ENCODE measurements around the gene ZFYVE9.
A peak's percentile ranks its signal among the peaks of the same experiment; 100 is the strongest.
"Not testable (repeated sequence)": the region's sequence is repeated elsewhere in the genome, so short reads cannot be mapped to it uniquely, and the experiment has no call there.

ZFYVE9 gene, protein sequence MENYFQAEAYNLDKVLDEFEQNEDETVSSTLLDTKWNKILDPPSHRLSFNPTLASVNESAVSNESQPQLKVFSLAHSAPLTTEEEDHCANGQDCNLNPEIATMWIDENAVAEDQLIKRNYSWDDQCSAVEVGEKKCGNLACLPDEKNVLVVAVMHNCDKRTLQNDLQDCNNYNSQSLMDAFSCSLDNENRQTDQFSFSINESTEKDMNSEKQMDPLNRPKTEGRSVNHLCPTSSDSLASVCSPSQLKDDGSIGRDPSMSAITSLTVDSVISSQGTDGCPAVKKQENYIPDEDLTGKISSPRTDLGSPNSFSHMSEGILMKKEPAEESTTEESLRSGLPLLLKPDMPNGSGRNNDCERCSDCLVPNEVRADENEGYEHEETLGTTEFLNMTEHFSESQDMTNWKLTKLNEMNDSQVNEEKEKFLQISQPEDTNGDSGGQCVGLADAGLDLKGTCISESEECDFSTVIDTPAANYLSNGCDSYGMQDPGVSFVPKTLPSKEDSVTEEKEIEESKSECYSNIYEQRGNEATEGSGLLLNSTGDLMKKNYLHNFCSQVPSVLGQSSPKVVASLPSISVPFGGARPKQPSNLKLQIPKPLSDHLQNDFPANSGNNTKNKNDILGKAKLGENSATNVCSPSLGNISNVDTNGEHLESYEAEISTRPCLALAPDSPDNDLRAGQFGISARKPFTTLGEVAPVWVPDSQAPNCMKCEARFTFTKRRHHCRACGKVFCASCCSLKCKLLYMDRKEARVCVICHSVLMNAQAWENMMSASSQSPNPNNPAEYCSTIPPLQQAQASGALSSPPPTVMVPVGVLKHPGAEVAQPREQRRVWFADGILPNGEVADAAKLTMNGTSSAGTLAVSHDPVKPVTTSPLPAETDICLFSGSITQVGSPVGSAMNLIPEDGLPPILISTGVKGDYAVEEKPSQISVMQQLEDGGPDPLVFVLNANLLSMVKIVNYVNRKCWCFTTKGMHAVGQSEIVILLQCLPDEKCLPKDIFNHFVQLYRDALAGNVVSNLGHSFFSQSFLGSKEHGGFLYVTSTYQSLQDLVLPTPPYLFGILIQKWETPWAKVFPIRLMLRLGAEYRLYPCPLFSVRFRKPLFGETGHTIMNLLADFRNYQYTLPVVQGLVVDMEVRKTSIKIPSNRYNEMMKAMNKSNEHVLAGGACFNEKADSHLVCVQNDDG (N-terminal part only)

DNA sequence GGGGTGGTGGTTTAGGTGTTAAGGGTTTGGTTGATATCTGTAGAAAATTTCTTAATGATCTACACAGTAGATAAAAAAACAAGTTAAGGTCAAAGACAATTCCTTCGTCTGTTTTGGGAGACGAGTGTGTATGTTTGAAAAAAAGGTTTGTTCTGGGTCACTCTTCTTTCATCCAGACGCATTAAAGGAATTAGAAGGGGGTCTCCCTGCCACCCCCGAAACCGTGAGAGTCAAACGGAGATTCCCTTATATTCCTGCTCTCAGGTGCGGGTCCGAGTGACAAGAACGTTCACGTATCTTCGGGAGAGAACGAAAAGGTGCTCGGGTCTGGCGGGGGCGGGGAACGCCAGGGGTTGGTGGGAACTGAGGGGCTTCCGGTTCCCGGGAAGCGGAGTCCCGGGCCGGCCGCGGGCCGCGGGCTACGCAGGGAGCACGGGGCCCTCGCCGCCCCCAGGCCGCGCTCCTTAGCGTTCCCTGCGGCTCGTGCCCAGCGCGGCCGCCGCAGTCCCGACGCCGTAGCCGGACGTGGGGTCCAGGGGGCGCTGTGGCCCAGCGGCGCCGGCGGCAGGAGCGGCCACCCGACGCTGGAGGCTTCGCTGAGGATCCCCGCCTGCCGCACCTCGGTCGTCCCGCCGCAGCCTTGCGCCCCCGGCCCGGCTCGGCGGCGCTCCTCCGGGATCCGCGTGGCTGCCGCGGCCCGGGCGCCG, at the start of gene ZFYVE9:
ZFYVE9 (plus strand) TSS at position 577 of the 707 bp plus-strand sequence. CDS start 91,118 bp downstream, outside the sequence.
- DNase-seq: peak; percentile 35

DNA sequence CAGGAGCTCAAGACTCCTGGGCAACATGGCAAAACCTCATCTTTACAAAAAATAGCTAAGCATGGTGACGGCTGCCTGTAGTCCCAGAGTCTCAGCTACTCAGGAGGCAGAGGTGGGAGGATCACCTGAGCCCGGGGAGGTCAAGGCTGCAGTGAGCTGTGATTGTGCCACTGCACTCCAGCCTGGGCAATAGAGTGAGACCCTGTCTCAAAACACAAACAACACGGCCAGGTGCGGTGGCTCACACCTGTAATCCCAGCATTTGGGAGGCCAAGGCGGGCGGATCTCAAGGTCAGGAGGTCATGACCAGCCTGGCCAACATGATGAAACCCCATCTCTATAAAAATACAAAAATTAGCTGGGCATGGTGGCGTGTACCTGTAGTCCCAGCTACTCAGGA, 47.6 kb upstream of the ZFYVE9 start:
- DNase-seq: not testable (repeated sequence)

DNA sequence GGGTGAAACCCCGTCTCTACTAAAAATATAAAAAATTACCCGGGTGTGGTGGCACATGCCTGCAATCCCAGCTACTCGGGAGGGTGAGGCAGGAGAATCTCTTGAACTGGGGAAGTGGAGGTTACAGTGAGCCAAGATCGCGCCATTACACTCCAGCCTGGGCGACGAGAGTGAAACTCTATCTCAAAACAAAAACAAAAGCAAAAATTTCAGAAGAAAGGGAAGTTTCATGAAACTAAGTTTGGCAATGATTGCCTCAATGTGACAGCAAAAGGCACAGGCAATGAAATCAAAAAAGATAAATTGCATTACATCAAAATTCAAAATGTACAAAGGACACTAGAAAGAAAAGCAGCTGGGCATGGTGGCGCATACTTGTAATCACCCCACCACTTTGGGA, 45.7 kb upstream of the ZFYVE9 start:
- DNase-seq: no peak

DNA sequence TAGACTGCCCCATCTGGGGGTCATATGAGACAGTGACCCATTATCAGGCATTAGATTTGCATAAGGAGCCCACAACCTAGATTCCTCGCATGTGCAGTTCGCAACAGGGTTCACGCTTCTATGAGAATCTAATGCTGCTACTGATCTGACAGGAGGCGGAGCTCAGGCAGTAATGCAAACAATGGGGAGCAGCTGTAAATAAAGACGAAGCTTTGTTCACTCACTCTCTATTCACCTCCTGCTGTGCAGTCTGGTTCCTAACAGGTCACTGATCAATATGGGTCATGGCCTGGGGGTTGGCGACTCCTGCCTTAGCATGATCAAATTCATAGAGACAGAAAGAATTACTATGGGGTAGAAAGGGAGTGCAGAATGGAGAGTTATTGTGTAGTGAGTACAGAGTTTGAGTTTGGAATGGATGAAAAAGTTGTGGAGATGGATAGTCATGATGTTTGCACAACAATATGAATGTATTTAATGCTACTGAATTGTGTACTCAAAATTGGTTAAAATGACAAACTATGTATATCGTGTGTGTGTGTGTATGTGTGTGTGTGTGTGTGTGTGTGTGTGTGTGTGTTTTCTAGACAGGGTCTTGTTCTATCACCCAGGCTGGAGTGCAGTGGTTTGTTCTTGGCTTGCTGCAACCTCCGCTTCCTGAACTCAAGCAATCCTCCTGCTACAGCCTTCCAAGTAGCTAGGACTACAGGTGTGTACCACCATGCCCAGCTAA, 43.6 kb upstream of the ZFYVE9 start:
- DNase-seq: no peak

DNA sequence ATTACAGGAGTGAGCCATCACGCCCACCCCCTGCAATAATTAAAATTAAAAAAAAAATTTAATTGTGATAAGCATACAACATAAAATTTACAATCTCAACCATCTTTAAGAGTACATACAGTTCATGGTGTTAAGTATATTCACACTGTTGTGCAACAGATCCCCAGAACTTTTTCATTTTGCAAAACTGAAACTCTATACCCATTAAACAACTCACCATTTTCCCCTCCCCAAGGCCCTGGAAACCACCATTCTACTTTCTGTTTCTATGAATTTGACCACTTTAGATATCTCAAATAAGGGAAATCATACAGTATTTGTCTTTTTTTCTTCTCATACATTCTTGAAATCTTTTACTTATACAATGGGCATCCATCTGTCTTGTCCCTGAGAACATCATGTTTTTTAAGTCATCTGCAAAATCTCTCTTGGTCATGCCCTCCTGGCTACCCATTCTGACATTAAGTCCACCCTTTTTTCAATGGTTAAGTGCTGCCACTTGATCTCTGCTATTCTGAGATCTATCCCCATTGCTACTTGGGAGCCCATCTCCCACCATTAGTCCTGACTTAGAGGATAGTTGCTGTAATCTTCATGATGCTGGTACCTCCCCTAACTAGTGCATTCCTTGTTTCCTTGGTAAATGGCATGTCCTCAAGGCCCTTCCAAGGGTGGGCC, 39.4 kb upstream of the ZFYVE9 start:
- no peak for DNase-seq

DNA sequence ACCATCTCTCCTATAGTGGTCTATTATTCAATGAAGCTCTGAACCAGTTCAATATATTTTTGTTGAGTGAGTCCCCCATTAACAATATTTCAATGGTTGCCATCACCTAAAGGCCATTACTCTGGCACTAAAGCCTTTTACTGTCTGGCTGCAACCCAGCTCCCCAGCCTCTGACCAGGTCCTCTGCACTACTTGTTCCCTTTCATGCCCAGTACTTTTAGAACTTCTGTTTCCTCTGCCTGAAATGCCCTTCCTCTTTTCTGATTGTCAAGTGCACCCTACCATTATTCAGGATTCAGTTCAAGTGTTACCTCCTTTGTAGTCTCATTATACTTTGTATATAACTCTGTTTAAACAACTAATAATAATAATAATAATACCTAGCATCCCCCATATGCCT, 30.4 kb upstream of the ZFYVE9 start:
- no peak for DNase-seq

DNA sequence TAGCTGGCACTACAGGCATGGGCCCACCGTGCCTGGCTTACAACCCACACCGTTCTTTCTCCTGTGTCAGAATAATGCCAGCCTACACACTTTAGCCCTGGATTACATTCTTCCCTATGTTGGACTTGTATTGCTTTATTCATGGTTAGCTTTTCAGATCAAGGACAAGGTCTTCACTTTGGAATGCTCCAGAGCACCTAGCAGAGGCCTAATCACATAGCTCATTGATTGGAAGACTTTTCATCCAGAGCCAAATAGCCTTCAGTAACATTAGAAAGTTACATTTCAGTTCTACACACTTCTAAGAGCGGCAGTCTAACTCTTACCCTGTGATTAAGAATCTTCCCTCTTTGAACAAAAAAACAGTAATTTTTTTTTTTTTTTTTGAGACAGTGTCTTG, 29.4 kb upstream of the ZFYVE9 start:
- no peak for DNase-seq

DNA sequence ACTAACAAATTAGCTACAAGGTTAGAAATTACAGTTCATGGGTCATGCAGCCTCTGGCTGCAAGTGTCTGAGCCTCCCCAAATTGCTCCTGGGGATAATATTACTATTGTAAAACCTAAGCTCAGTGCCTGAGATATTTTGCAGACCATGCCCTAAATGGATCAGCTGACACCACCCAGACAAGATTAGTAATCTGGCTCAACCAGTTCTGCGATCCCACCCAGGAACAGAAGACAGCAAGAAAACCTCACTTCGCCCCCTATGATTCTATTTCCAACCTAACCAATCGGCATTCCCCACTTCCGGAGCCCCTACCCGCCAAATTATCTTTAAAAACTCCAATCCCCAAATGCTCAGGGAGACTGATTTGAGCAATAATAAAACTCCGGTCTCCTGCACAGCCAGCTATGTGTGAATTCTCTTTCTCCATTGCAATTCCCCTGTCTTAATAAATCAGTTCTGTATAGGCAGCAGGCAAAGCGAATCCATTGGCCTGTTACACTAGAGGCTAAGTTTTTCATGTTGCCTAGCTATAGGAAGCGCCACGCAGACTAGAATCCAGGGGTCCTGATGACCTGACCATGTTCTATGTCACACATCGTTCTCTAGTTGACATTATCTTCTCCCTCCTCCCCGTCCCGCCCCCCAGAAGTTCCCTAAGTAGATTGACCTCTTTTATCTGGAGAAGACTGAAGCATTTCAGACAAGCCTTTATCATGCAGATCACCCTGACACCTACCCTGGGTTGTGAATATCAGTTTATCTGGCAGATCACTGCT, 22.4 kb upstream of the ZFYVE9 start:
- DNase-seq: no peak

DNA sequence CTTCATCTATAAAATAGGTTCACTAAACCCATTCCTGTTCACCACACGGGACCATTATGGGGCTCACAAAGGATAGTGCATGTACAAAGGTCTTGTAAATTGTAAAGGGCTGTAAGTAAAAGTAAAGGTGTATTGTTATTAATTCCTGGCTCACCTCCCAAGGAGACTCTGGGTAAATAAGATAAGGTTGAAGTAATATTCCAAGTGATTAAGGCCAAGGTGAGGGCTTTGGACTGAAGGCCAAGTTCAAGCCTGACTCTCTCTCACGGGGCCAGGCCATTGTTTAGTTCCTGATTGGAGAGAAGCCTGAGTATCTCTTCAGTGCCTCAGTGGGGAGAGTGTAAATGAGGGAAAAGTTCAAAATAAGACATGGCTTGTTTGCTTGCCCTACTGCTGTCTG, 19.5 kb upstream of the ZFYVE9 start:
- DNase-seq: no peak

DNA sequence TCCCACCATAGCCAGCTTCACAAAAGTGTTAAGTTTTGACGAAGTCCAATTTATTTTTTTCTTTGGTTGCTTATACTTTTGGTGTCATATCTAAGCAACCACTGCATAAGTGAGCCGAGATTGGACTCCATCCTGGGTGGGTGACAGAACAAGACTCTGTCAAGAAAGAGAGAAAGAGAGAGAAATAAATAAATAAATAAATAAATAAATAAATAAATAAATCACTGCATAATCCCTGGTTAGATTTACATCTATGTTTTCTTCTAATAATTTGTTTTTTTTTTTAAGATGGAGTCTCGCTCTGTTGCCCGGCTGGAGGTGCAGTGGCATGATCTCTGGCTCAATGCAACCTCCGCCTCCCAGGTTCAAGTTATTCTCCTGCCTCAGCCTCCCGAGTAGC, 18.3 kb upstream of the ZFYVE9 start:
- no peak for DNase-seq

DNA sequence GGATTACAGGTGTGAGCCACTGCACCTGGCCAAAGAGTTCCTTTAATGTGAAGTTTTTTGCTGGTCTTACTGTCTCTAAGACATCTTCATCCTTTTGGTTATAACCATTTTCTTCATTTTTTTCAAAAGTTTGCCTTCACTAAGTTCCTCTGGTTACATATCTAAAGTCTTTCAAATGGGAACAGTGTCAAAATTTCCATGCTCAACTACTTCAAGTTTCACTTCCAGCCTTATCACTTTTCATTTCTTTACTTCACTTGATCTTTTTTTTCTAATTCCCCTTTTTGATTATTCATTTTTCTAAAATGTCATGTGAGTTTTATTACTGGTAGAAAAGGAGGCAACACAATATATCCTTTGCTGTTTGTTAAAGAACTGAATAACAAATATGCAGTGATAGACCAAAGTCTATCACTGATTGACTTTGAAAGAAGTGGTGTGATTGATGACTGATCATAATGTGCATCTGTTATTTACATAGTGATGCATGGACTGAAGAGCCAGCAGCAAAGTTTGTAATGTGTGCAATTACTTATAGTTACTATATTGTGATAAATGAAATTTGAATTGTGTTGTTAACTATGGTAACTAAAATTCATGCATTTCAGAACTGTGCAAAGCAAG, 16.0 kb upstream of the ZFYVE9 start:
- no peak for DNase-seq

DNA sequence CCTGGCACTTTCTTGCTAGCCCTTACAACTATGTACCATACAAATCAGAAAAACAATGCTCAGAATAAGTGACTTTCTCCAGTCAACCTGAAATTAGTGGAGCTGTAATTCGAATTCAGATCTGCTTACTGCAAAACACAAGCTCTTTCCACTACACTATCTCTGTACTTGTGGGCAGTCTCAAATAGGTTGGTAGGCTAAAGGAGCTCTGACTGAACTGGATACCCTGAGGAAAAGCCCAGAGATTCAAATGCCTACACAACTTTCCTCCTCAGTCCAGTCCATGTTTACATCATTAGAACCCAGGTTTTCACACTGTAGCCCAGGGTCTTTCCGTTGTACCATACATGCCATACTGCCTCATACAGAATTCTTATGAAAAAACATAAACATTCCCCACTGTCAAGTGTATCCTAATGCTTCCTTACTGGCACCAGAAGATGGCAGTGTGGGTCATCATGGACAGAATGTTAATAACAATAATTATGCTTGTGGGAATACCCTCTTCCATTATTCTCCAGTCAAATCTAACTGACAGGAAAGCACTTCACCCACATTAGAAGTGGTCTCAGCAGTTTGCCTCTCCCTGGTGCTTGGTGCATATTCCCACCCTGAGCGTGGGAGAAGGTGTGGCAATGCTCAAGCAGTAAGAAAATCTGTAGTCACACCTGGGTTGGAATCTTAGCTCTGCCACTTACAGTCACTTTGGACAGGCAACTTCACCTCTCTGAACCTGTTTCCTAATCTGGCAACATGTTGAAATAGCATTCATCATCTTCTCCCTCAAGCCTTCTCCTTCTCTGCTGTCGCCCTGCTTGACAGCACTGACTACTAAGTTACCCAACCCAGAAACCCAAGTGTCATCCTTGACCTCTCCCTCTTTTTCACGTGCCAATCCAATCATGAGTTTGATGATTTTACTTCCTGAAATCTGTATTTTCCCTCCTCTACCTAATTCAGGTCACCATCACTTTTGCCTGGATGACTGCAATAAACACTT, 14.4 kb upstream of the ZFYVE9 start:
- peak; percentile 25 for DNase-seq

DNA sequence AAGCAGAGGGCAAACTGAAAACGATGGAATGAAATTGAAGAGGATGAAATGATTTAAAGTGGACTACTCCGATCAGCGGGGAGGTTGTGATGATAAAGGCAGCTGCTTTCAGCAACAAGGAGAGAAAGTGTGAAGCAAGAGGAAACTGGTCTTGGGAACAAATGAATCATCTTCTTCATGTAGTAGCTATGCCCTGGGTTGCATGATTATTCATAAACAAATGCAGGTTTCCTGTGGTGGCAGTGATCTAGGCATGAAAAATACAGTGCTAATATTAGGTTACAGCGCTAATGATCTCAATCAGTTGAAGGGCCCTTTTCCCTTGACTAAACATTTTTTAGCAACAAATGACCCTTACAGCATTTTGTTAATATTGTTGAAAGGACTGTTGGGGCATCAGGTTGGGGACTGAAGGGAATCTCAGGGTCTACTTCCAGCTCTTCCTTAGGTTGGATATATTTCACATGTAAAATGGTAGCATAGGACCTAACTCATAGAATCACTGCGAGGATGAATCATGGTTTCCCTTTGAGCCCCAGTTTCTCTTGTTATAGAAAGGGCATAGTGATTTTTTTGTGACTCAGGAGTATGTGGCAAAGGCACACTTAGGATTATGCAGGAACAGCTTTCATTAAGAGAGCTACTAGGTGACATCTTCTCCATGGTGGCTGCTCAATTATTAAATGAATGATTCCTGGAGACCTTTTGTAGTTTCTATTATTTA, 1.9 kb upstream of the ZFYVE9 start:
- no peak for DNase-seq

DNA sequence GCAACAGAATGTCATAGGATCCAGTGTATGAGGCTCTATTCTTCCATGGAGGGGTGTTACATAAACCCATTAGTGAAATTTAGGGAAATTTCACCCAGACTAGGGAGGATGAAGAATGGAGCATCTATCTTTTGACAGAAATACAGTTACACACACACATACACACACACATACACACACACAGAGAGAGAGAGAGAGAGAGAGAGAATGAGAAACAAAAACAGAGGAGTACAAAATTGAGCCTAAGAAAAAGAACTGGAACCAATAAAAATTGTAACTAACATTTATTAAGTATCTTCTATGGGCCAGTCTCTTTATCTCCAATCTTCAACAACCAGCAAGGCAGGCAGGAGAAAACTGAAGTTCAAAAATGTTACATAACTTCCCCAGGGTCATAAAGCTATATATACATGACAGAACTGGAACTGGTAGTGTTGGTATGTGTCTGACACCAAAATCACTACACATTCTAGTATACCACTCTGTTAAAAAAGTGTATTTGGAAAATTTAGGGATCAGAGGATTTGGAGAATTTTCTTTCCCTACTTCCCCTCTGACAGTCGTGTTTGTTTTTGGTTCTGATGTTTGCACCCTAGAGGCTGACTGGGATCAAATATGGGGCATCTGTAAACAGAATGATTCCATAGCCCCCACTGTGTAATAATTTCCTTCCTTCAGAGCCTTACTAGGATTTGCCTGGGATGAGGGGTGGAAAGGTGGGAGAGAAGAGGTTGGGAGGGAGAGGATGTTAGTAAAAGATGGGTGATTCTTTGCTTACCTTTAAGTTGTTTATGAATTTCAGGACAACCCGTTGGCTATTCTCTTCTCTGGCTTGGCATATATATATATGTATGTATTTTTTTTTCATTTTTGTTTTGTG, 1.0 kb upstream of the ZFYVE9 start:
- DNase-seq: no peak

DNA sequence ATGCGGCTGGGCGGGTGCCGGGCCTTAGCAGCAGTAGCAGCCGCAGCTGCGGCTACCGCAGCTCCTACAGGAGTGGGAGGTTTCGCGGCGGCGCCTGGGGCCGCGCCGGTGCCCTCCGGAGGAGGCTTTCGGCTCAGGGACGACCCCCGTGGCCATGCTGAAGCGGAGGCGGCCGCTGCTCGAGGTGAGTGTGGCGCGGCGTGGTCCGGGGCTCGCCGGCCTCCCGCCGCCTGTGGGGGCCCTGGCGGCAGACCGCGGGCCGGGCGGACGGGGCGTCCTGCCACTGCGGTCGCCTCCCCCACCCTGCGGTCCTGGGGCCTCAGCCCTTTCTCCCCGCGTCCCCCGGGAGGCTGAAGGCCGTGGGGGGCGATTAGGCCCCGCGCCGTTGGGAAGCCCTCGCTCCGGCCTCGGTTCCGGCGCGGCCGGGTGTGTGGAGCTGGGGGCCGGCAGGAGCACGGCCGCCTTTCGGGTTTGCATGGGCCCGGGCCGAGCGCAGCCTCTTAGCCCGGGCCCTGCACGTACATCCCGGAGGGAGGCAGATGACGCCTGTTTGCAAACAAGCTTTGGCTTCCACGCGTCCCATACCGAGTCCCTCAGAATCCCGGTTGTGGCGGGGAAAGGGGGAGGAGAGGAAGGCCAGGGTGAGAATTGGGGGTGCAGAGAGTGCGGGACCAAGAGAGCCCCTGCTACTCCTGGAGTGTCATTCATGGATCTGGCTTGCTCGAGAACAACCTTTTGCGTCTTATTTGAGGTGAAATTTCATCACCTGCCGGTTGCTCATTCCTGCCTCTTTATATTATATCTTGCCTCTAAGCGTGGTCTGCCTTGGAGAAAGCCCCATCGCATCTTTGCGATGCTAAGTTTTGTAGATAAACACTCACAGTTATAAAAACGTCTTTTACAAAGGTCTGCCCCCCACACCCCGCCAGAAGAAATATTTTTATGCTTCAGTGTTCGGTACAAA, 613 bp downstream of the ZFYVE9 start:
- DNase-seq: peak; percentile 5

DNA sequence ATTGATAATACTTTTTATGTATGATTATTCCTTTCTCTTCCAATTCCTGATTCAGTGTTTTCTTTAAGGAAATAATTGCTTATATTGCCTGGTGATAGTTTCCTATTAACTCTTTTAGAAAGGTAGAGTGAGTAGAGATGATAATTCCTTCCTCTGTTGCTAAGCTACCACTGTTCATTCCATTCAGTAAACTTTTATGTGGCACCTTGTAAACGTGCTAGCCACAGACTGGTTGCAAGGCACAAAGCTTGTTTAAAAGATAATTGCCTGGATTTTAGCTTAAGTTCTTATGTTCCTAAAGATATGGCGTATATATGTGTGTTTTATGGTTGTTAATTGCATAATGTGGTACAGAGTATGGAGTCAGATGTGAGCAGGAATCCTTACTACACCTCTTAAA, 3.2 kb downstream of the ZFYVE9 start:
- no peak for DNase-seq

Data from SHP77 treated with DMSO at 0.1 percent for 48 hours (cell line).